PC-3 (cell line): ENCODE results near the gene JPT2. TPM values are rescaled to one million over a fixed set of nuclear protein-coding genes. Genes with fewer than 3 reads are reported as not detected.

Experiments used
- ATAC-seq: fragments of 200-7000 bp; cut with Tn5 transposase; 2 replicates; pipeline ENCODE4 v1.9.1; 2020; ENCODE audit warnings: mild to moderate bottlenecking, moderate library complexity
- BruUV-seq: library from RNA; stranded (reverse); fragments of 400-500 nt; replicated peaks from 2 replicates; lab custom pipeline; 2021; lab: Mats Ljungman, UMichigan
- CTCF ChIA-PET: fragments of 300-600 bp; sonication (Branson Sonifier 250); formaldehyde crosslinking; loops from one replicate; lab custom pipeline; 2022; ENCODE audit warnings: antibody characterized with exemption; lab: Charles Lee
- POLR2A ChIA-PET: fragments of 300-600 bp; sonication (Branson Sonifier 250); formaldehyde crosslinking; loops from one replicate; lab custom pipeline; 2022; ENCODE audit warnings: antibody characterized with exemption; ENCODE audit not compliant: unreplicated experiment; lab: Charles Lee
- DNase-seq: peaks from one replicate; pipeline ENCODE4 v3.0.0-alpha.2; 2015
- H2AFZ ChIP-seq: fragments of 300-600 bp; sonication (generic); 2 replicates; pipeline ENCODE4 v1.6.0; 2016; ENCODE audit warnings: antibody characterized with exemption, low read length
- H3F3A ChIP-seq: fragments of 300-600 bp; sonication (generic); one replicate; pipeline ENCODE4 v1.6.0; 2017; ENCODE audit warnings: antibody characterized with exemption, low read length, control low read depth, mild to moderate bottlenecking; ENCODE audit not compliant: unreplicated experiment
- H3K27ac ChIP-seq: fragments of 300-600 bp; sonication (generic); 2 replicates; pipeline ENCODE4 v1.5.1; 2016; ENCODE audit warnings: mild to moderate bottlenecking, low read length
- H3K27me3 ChIP-seq: fragments of 300-600 bp; sonication (generic); 2 replicates; pipeline ENCODE4 v1.6.1; 2016; ENCODE audit warnings: low read length, mixed read lengths
- H3K36me3 ChIP-seq: fragments of 300-600 bp; sonication (generic); 2 replicates; pipeline ENCODE4 v1.6.1; 2016; ENCODE audit warnings: low read depth, mixed run types, low read length, mixed read lengths
- H3K4me1 ChIP-seq: fragments of 300-600 bp; sonication (generic); 2 replicates; pipeline ENCODE4 v1.5.1; 2016; ENCODE audit warnings: low read length; ENCODE audit not compliant: insufficient read depth
- H3K4me2 ChIP-seq: fragments of 300-600 bp; sonication (generic); 2 replicates; pipeline ENCODE4 v1.6.0; 2016; ENCODE audit warnings: low read length
- H3K4me3 ChIP-seq: fragments of 300-600 bp; sonication (generic); 2 replicates; pipeline ENCODE4 v1.5.1; 2016; ENCODE audit warnings: mild to moderate bottlenecking, low read length, mixed read lengths
- H3K79me2 ChIP-seq: fragments of 300-600 bp; sonication (generic); 2 replicates; pipeline ENCODE4 v1.6.1; 2017; ENCODE audit warnings: low read length, mixed read lengths
- H3K9ac ChIP-seq: fragments of 300-600 bp; sonication (generic); 2 replicates; pipeline ENCODE4 v1.6.0; 2016; ENCODE audit warnings: mild to moderate bottlenecking, low read length
- H3K9me2 ChIP-seq: fragments of 300-600 bp; sonication (generic); replicated peaks from 2 replicates; pipeline ENCODE4 v1.6.1; 2016; ENCODE audit warnings: mixed run types, low read length, mixed read lengths
- H3K9me3 ChIP-seq: fragments of 300-600 bp; sonication (generic); 2 replicates; pipeline ENCODE4 v1.6.1; 2016; ENCODE audit warnings: low read length, mixed read lengths
- H4K20me1 ChIP-seq: fragments of 300-600 bp; sonication (generic); 2 replicates; pipeline ENCODE4 v1.6.1; 2016; ENCODE audit warnings: low read length, mixed read lengths
- CTCF ChIP-seq: fragments of 300-600 bp; sonication (generic); conservative IDR thresholded peaks from 2 replicates; pipeline ENCODE4 v1.5.1; 2017; ENCODE audit warnings: antibody characterized with exemption, low read depth, mild to moderate bottlenecking, low read length
- EZH2 ChIP-seq: fragments of 300-600 bp; sonication (generic); IDR thresholded peaks from one replicate; pipeline ENCODE4 v1.6.1; 2017; ENCODE audit warnings: antibody characterized with exemption, mild to moderate bottlenecking, low read length; ENCODE audit not compliant: unreplicated experiment
- EZH2phosphoT487 ChIP-seq: fragments of 300-600 bp; sonication (generic); IDR thresholded peaks from 2 replicates; pipeline ENCODE4 v1.6.1; 2018; ENCODE audit warnings: mild to moderate bottlenecking, antibody characterized with exemption, low read length, borderline replicate concordance
- intact Hi-C: fragments of 100-400 bp; cut with micrococcal nuclease; formaldehyde crosslinking; loops from 2 replicates; pipeline ENCODE4 v1.9.0; 2023
- total RNA-seq: library from RNA; depleted of rRNA; stranded (reverse); fragments of >200 nt; gene quantifications from 2 replicates; pipeline ENCODE4 v1.2.3, GENCODE V29; 2014

JPT2 gene
- total RNA-seq, 1 experiment from 2014 or later = 85.2 TPM

DNA sequence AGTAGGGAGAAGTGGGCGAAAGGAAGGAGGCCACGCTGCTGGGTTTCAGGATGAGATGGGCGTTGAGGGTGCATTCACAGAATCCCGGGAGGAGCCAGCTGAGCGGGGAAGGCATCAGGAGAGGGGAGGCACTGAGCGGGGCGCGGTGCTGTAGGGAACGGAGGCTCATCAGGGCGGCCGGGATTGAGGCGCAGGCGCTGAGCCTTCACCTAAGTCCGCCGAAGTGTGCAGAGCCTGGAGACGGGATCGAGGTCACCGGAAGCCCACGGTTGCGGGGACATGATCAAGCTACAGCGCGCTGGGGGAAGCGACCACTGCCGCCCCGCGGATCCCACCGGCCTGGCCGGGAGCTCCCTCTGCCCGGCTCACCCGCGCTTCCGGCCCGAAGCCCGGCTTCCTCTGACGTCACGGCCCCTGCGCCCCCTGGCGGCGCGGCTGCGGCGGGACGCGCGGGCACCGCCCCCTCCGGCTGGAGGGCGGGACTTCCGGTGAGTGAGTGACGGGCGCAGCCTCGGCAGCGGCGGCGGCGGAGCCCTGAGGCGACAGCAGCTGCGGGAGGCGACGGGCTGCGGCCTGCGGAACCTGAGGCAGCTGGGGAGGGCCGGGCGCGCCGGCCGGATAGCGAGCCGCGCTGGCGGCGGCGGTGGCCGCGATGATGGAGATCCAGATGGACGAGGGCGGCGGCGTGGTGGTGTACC lies 27.8 kb downstream of the JPT2 start, which contains the start of gene MAPK8IP3:
Gene MAPK8IP3 (plus strand): TSS at position 508 of the 698 bp plus-strand sequence. CDS start 145 bp downstream, at position 653.
- Histone ChIP-seq H3K9me2 (no peaks in the 10 kb centered on the region), H3K27ac (peak within 1 kb of the TSS; percentile 87), H3K79me2 (peaks cover 46% of the 10 kb centered on the region), H2AFZ (peak within 1 kb of the TSS; percentile 81), H3K9me3 (no peaks in the 10 kb centered on the region), H3K4me3 (peak within 1 kb of the TSS; percentile 96), H3K4me1 (peaks cover 27% of the 10 kb centered on the region), H3F3A (peaks cover 4% of the 10 kb centered on the region), H4K20me1 (peaks cover 17% of the 10 kb centered on the region), H3K4me2 (peak within 1 kb of the TSS; percentile 91), H3K27me3 (no peaks in the 10 kb centered on the region), H3K9ac (peak within 1 kb of the TSS; percentile 90), H3K36me3 (peaks cover 3% of the 10 kb centered on the region; the same call in 1 of the 2 replicates)
- DNase-seq = peak; percentile 90
- intact Hi-C loops = loop anchor here (2.0 to 5.0 kb wide), 2 partner anchors 27 to 94 kb away; partner anchors contain the start of genes CRAMP1, IFT140 and JPT2
- peak; percentile 62 for ATAC-seq
- ChIA-PET CTCF (interaction anchor here (0.6 to 1.4 kb wide), 6 partner anchors 8 to 285 kb away, joined by 3 to 8 read pairs (median 8); partner anchors contain the start of gene SPSB3), POLR2A (interaction anchor here (1.0 to 1.5 kb wide), 2 partner anchors 17 to 28 kb away, joined by 3 to 5 read pairs; partner anchors contain the start of gene JPT2)
- TF ChIP-seq CTCF (peak; percentile 66), EZH2 (no peak)
- BruUV-seq = no TSS peak

DNA sequence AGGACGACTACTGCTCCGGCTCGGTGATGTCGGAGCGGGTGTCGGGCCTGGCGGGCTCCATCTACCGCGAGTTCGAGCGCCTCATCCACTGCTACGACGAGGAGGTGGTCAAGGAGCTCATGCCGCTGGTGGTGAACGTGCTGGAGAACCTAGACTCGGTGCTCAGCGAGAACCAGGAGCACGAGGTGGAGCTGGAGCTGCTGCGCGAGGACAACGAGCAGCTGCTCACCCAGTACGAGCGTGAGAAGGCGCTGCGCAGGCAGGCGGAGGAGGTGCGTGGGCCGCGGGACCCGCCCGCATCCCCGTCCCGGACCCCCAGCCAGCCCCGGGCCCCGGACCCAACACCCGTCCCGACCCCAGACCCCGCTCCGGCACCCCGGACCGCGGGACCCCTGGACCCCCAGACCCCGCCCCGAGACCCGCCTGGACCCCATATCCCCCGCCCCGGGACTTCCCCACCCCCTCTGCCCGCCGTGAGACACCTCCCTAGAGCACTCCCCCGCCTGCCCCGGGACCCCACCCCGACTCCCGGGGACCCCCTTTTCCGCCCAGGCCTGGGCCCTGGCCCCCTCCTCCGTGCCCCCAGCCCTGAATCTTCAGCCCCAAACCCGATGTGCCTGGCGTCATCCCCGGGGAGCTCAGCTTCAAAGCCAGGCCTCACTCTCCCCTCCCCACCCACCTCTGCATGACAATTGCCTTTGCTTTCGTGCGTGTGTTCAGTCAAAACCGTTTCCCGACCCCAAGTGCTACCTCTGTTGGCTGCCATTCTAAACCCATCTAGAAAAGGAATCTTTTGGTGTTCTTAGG lies 28.5 kb downstream of the JPT2 start:
- Histone ChIP-seq H3K4me3 (peak overlapping the region; percentile 96), H4K20me1 (peaks cover 17% of the 10 kb centered on the region), H3K79me2 (peaks cover 54% of the 10 kb centered on the region), H3K4me2 (peak overlapping the region; percentile 85), H3K9ac (peak overlapping the region; percentile 90), H3K27ac (peak overlapping the region; percentile 54), H3K9me2 (no peaks in the 10 kb centered on the region), H3K36me3 (peaks cover under 1% of the 10 kb centered on the region; the same call in 1 of the 2 replicates), H3K27me3 (no peaks in the 10 kb centered on the region), H3F3A (peaks cover 4% of the 10 kb centered on the region), H2AFZ (peak overlapping the region; percentile 81), H3K4me1 (peaks cover 27% of the 10 kb centered on the region), H3K9me3 (no peaks in the 10 kb centered on the region)
- CTCF ChIA-PET = interaction anchor here (1.2 kb wide), 1 partner anchor 76 kb away, joined by 3 read pairs; the partner anchor contains the start of gene SPSB3
- POLR2A ChIA-PET = interaction anchor here (1.0 to 1.5 kb wide), 2 partner anchors 17 to 29 kb away, joined by 3 to 5 read pairs; partner anchors contain the start of gene JPT2
- peak; percentile 5 for ATAC-seq
- no TSS peak for BruUV-seq
- intact Hi-C loops = loop anchor here (5.0 kb wide), 1 partner anchor 94 kb away; the partner anchor contains the start of genes CRAMP1 and IFT140
- no peak for TF ChIP-seq EZH2
- DNase-seq = no peak

GRCh38 chr16:1707193-1707790 lies 29.2 kb downstream of the JPT2 start:
- TSS peak; percentile 10 for BruUV-seq
- Histone ChIP-seq H3K4me3 (peak overlapping the region; percentile 96), H2AFZ (no peak overlapping the region), H3K9me2 (no peaks in the 10 kb centered on the region), H3K9ac (peak overlapping the region; percentile 90), H4K20me1 (peaks cover 17% of the 10 kb centered on the region), H3K9me3 (no peaks in the 10 kb centered on the region), H3K4me2 (peak overlapping the region; percentile 85), H3K36me3 (no peaks in the 10 kb centered on the region; the same call in 1 of the 2 replicates), H3K27ac (peak overlapping the region; percentile 9; the same call in 1 of the 2 replicates), H3K27me3 (no peaks in the 10 kb centered on the region), H3F3A (peaks cover 4% of the 10 kb centered on the region), H3K4me1 (peaks cover 27% of the 10 kb centered on the region), H3K79me2 (peaks cover 57% of the 10 kb centered on the region)
- ChIA-PET POLR2A (no interaction called here), CTCF (interaction anchor here (0.5 to 0.8 kb wide), 2 partner anchors 16 to 376 kb away, joined by 4 to 5 read pairs; no protein-coding TSS in a partner anchor)
- DNase-seq = peak; percentile 28
- intact Hi-C loops = loop anchor here (5.0 kb wide), 1 partner anchor 95 kb away; the partner anchor contains the start of genes CRAMP1 and IFT140
- ATAC-seq = no peak
- TF ChIP-seq CTCF (no peak), EZH2 (no peak), EZH2phosphoT487 (no peak)
